Endothelial cell of umbilical vein (primary cell): ENCODE data around the gene NUDT3. TPM values are rescaled to one million over a fixed set of nuclear protein-coding genes. Genes with fewer than 3 reads are reported as not detected.

Experiments
- BruUV-seq: library from RNA; stranded (reverse); fragments of 400-500 nt; replicated peaks from 2 replicates; lab custom pipeline; 2021; lab: Mats Ljungman, UMichigan
- CTCF ChIA-PET: fragments of 300-600, 350-600 bp; sonication (Branson Sonifier 250); formaldehyde crosslinking; loops from one replicate; lab custom pipeline; 2021; ENCODE audit warnings: antibody characterized with exemption, inconsistent platforms; lab: Charles Lee
- POLR2A ChIA-PET: fragments of 300-600, 350-600 bp; sonication (Branson Sonifier 250); formaldehyde crosslinking; loops from one replicate; lab custom pipeline; 2021; ENCODE audit warnings: antibody characterized with exemption, inconsistent platforms; lab: Charles Lee
- DNase-seq: peaks from one replicate; pipeline ENCODE4 v3.0.0-alpha.2; 2011; ENCODE audit warnings: low read depth, low spot score
- FAIRE-seq: peaks from 2 replicates; lab custom pipeline; 2011; peaks lifted over from hg19 to GRCh38; lab: Jason Lieb, UNC
- H2AFZ ChIP-seq: 2 replicates; pipeline ENCODE4 v1.6.0; 2012; ENCODE audit warnings: low read depth, low read length, control low read depth, inconsistent platforms
- H3K27ac ChIP-seq: 2 replicates; pipeline ENCODE4 v1.5.1; 2011; ENCODE audit warnings: low read depth, mild to moderate bottlenecking, control low read depth, low read length, moderate library complexity; ENCODE audit not compliant: insufficient read depth
- H3K27me3 ChIP-seq, 2 experiments: 2 replicates each; pipeline versions ENCODE4 v1.6.0 to v1.6.1; 2011; ENCODE audit warnings: low read length in 2 of 2, mixed read lengths in 1 of 2; ENCODE audit not compliant: control insufficient read depth in 2 of 2, insufficient read depth in 2 of 2
- H3K36me3 ChIP-seq, 2 experiments: 2 replicates in 1 of 2; 3 replicates in 1 of 2; pipeline ENCODE4 v1.5.1; 2011; ENCODE audit warnings: low read length in 2 of 2, mild to moderate bottlenecking in 1 of 2, moderate library complexity in 1 of 2; ENCODE audit not compliant: control insufficient read depth in 2 of 2, insufficient read depth in 2 of 2; ENCODE audit errors: extremely low read depth in 1 of 2
- H3K4me1 ChIP-seq: 3 replicates; pipeline ENCODE4 v1.5.1; 2011; ENCODE audit warnings: mild to moderate bottlenecking, low read length; ENCODE audit not compliant: control insufficient read depth, insufficient read depth; ENCODE audit errors: extremely low read depth
- H3K4me2 ChIP-seq: 2 replicates; pipeline ENCODE4 v1.6.1; 2011; ENCODE audit warnings: low read length, control low read depth, mixed read lengths; ENCODE audit not compliant: insufficient read depth
- H3K4me3 ChIP-seq, 3 experiments: fragments of 200-600 bp in 1 of 3; sonication (generic), shearing (Covaris generic) in 1 of 3; replicated peaks in 1 of 3; 2 replicates each; pipeline ENCODE4 v1.5.1; 2011 to 2016; ENCODE audit warnings: control low read depth in 3 of 3, low read length in 3 of 3, mild to moderate bottlenecking in 2 of 3, inconsistent platforms in 1 of 3, low read depth in 1 of 3, moderate library complexity in 1 of 3; ENCODE audit not compliant: insufficient read depth in 1 of 3
- H3K79me2 ChIP-seq: 2 replicates; pipeline ENCODE4 v1.6.0; 2012; ENCODE audit warnings: low read length, inconsistent platforms; ENCODE audit not compliant: control insufficient read depth, insufficient read depth
- H3K9ac ChIP-seq: replicated peaks from 2 replicates; pipeline ENCODE3; 2011; ENCODE audit warnings: low read length, control low read depth; ENCODE audit not compliant: insufficient read depth; ENCODE audit errors: extremely low read depth
- H3K9me1 ChIP-seq: replicated peaks from 3 replicates; pipeline ENCODE4 v1.6.0; 2011; ENCODE audit warnings: mild to moderate bottlenecking, low read length; ENCODE audit not compliant: control insufficient read depth, insufficient read depth; ENCODE audit errors: extremely low read depth
- H3K9me3 ChIP-seq: replicated peaks from 2 replicates; pipeline ENCODE4 v1.5.1; 2012; ENCODE audit warnings: low read length, inconsistent platforms; ENCODE audit not compliant: control insufficient read depth, insufficient read depth
- H4K20me1 ChIP-seq: replicated peaks from 2 replicates; pipeline ENCODE3; 2011; ENCODE audit warnings: mild to moderate bottlenecking, low read length; ENCODE audit not compliant: control insufficient read depth, insufficient read depth; ENCODE audit errors: extremely low read depth
- CTCF ChIP-seq, 2 donors: IDR thresholded peaks; 1 replicate in 1 of 2; 2 replicates in 1 of 2; pipeline ENCODE4 v1.5.1; 2011; ENCODE audit warnings: low read length in 2 of 2, mild to moderate bottlenecking in 2 of 2, moderate library complexity in 2 of 2, control low read depth in 1 of 2, inconsistent platforms in 1 of 2, low read depth in 1 of 2; ENCODE audit not compliant: insufficient read depth in 1 of 2; ENCODE audit errors: extremely low read depth in 1 of 2
- EZH2 ChIP-seq: IDR thresholded peaks from 2 replicates; pipeline ENCODE4 v1.6.1; 2012; ENCODE audit warnings: borderline replicate concordance, low read depth, mild to moderate bottlenecking, moderate library complexity, low read length, inconsistent platforms; ENCODE audit not compliant: severe bottlenecking
- FOS ChIP-seq: IDR thresholded peaks from 2 replicates; pipeline ENCODE4 v1.6.1; 2011; ENCODE audit warnings: mild to moderate bottlenecking, low read length, moderate library complexity, borderline replicate concordance; ENCODE audit not compliant: insufficient read depth
- GATA2 ChIP-seq: IDR thresholded peaks from 2 replicates; pipeline ENCODE4 v1.7.0; 2011; ENCODE audit warnings: low read depth, mild to moderate bottlenecking, moderate library complexity, mixed read lengths, low read length; ENCODE audit not compliant: insufficient read length, insufficient read depth
- JUN ChIP-seq: IDR thresholded peaks from 2 replicates; pipeline ENCODE4 v1.6.1; 2011; ENCODE audit warnings: borderline replicate concordance, low read depth; ENCODE audit not compliant: insufficient read length, insufficient read depth
- MAX ChIP-seq: IDR thresholded peaks from 2 replicates; pipeline ENCODE4 v1.6.1; 2011; ENCODE audit not compliant: insufficient read depth, insufficient read length
- MYC ChIP-seq: IDR thresholded peaks from one replicate; pipeline ENCODE4 v1.6.1; 2011; ENCODE audit warnings: mild to moderate bottlenecking, low read depth, low read length
- POLR2A ChIP-seq: IDR thresholded peaks from 2 replicates; pipeline ENCODE4 v1.6.1; 2012; ENCODE audit warnings: low read depth, mild to moderate bottlenecking, control low read depth, low read length
- POLR2AphosphoS5 ChIP-seq: IDR thresholded peaks from 2 replicates; pipeline ENCODE4 v1.6.1; 2012; ENCODE audit warnings: low read depth, mild to moderate bottlenecking, control low read depth, low read length, moderate library complexity; ENCODE audit not compliant: insufficient read depth
- dilution Hi-C: fragments of 300-500 bp; cut with MboI; formaldehyde crosslinking; loops from one replicate; pipeline ENCODE4 v1.15.0; 2019; ENCODE audit warnings: low sequenced_read_pairs; ENCODE audit not compliant: extremely low pct_ligation_motif_present
- intact Hi-C: fragments of 100-400 bp; cut with micrococcal nuclease; formaldehyde crosslinking; loops from one replicate; pipeline ENCODE4 v1.10.0; 2022
- polyA plus RNA-seq, 4 experiments: library from polyadenylated mRNA; depleted of rRNA in 3 of 4; stranded (reverse) in 3 of 4; unstranded in 1 of 4; fragments of >200 nt; gene quantifications; 2 replicates each; pipeline versions ENCODE4 v1.2.1 to v1.2.3, GENCODE V29; 2011 to 2012; ENCODE audit warnings: missing spikeins in 1 of 4
- total RNA-seq: library from RNA; stranded (reverse); gene quantifications from 2 replicates; pipeline ENCODE4 v1.2.3, GENCODE V29; 2021

Gene NUDT3
- total and polyA plus RNA-seq, 2 donors (not counting 3 experiments of a cell fraction or from before 2014, with no cell fraction given) = 11.9 to 30.9 TPM

DNA sequence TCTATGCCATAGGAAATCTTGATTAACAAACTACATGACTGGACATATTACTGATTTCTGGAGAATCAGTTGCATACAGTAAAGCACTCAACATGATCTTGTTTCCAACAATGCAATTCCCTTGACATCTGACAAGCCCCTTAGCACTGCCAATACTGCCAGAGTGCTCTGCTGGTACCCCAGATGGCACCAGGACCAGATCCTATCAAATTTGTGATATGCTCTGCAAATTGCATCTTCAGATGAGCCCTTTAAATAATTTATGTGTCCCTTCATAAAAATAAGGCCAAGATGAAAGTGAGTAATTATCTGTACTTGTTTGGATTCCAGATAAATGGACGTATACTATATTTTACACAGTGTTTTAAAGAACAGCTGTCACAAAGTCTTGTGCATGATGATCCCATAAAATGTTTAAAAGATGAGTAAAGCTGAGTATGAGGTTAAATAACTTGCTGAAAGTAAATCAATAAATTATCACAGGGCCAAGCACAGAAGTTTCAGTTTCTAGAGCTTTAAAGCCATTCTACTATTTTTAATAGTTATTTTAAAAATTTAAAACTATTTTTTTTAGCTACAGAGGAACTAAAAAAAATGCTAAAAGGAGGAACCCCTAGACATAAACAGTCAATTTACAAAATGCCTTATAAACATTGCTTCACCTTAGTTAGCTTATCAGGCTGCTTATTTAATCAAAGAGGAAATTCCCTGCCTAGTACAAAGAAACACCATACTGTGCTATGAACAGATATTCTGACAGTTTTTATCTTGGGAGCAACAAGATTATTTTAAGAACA lies 42.1 kb downstream of the NUDT3 start:
- peaks cover 2% of the 10 kb centered on the region for H4K20me1 ChIP-seq
- ChIA-PET POLR2A (no interaction called here), CTCF (interaction anchor here (0.7 to 1.8 kb wide), 4 partner anchors 8 to 34 kb away, joined by 3 to 5 read pairs (median 4); no protein-coding TSS in a partner anchor)
- H3K79me2 ChIP-seq = peaks cover 64% of the 10 kb centered on the region
- H3K27me3 ChIP-seq = no peaks in the 10 kb centered on the region
- no peaks in the 10 kb centered on the region for H3K9me3 ChIP-seq
- H3K4me3 ChIP-seq = no peak overlapping the region
- no peak overlapping the region for H3K9ac ChIP-seq
- dilution Hi-C loops (no loop called here), intact Hi-C loops (no loop called here)
- H3K4me2 ChIP-seq = no peak overlapping the region
- BruUV-seq = no TSS peak
- no peaks in the 10 kb centered on the region for H3K4me1 ChIP-seq
- no peaks in the 10 kb centered on the region for H3K36me3 ChIP-seq
- FAIRE-seq = no peak
- no peak overlapping the region for H3K27ac ChIP-seq
- no peak for DNase-seq
- no peaks in the 10 kb centered on the region for H3K9me1 ChIP-seq
- TF ChIP-seq JUN (no peak), MAX (no peak), CTCF (IDR thresholded peaks at IDR 0.05; ENCODE audit: extremely low read depth in 1 of 2, insufficient read depth in 1 of 2, low read depth in 1 of 2, low read length in 2 of 2) (no peak), GATA2 (no peak), POLR2AphosphoS5 (no peak), EZH2 (no peak), POLR2A (no peak), MYC (no peak), FOS (no peak)
- no peak overlapping the region for H2AFZ ChIP-seq
